ENCODE results near the gene PCGF3.

The PCGF3 gene

GRCh38 chr4:666436-666810 lies 39.2 kb upstream of the PCGF3 start:
- TF ChIP-seq POLR2AphosphoS5 (IDR thresholded peaks at IDR 0.05; ENCODE audit: low read depth, low read length) (no peak), SIN3A (IDR thresholded peaks at IDR 0.05; ENCODE audit: borderline replicate concordance, insufficient read depth, low read length) (no peak), FOXP2 (optimal IDR thresholded peaks at IDR 0.05; ENCODE audit: borderline replicate concordance, extremely low read depth, extremely low read length, insufficient read depth) (no peak), TAF1 (IDR thresholded peaks at IDR 0.05; ENCODE audit: borderline replicate concordance, insufficient read depth, low read length) (no peak)
- TF ChIP-seq, protein P1, sequence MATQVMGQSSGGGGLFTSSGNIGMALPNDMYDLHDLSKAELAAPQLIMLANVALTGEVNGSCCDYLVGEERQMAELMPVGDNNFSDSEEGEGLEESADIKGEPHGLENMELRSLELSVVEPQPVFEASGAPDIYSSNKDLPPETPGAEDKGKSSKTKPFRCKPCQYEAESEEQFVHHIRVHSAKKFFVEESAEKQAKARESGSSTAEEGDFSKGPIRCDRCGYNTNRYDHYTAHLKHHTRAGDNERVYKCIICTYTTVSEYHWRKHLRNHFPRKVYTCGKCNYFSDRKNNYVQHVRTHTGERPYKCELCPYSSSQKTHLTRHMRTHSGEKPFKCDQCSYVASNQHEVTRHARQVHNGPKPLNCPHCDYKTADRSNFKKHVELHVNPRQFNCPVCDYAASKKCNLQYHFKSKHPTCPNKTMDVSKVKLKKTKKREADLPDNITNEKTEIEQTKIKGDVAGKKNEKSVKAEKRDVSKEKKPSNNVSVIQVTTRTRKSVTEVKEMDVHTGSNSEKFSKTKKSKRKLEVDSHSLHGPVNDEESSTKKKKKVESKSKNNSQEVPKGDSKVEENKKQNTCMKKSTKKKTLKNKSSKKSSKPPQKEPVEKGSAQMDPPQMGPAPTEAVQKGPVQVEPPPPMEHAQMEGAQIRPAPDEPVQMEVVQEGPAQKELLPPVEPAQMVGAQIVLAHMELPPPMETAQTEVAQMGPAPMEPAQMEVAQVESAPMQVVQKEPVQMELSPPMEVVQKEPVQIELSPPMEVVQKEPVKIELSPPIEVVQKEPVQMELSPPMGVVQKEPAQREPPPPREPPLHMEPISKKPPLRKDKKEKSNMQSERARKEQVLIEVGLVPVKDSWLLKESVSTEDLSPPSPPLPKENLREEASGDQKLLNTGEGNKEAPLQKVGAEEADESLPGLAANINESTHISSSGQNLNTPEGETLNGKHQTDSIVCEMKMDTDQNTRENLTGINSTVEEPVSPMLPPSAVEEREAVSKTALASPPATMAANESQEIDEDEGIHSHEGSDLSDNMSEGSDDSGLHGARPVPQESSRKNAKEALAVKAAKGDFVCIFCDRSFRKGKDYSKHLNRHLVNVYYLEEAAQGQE (IDR thresholded peaks at IDR 0.05; ENCODE audit: insufficient read depth in 1 of 2, low read depth in 2 of 2, low read length in 2 of 2): no peak

GRCh38 chr4:666822-667544 lies 38.6 kb upstream of the PCGF3 start:
- TF ChIP-seq FOXP2 (optimal IDR thresholded peaks at IDR 0.05; ENCODE audit: borderline replicate concordance, extremely low read depth, extremely low read length, insufficient read depth) (no peak), TAF1 (IDR thresholded peaks at IDR 0.05; ENCODE audit: borderline replicate concordance, insufficient read depth, low read length) (no peak), SIN3A (IDR thresholded peaks at IDR 0.05; ENCODE audit: borderline replicate concordance, insufficient read depth, low read length) (no peak), POLR2AphosphoS5 (IDR thresholded peaks at IDR 0.05; ENCODE audit: low read depth, low read length) (no peak)
- TF ChIP-seq, protein P1 (IDR thresholded peaks at IDR 0.05; ENCODE audit: insufficient read depth in 1 of 2, low read depth in 2 of 2, low read length in 2 of 2): no peak

DNA sequence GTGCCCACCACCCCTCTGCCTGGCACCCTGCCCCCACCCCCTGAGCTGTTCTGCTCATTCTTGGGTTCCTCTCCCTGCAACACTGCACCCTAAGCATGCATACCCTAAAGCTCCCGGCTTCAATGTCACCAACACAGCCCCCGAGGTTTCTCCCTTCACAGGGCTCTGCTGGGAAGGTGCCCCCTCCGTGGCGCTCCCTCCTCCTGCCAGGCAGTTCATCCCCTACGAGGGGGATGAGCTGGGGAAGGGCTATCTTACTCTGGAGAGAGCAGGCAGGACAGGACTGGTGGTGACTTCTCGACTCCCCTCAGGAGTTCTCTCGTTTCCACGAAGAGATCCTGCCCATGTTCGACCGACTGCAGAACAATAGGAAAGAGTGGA lies 38.1 kb upstream of the PCGF3 start:
- TF ChIP-seq FOXP2 (optimal IDR thresholded peaks at IDR 0.05; ENCODE audit: borderline replicate concordance, extremely low read depth, extremely low read length, insufficient read depth): no peak
- TF ChIP-seq, protein P1 (IDR thresholded peaks at IDR 0.05; ENCODE audit: insufficient read depth in 1 of 2, low read depth in 2 of 2, low read length in 2 of 2): no peak
- no peak for TF ChIP-seq POLR2AphosphoS5 (IDR thresholded peaks at IDR 0.05; ENCODE audit: low read depth, low read length)
- no peak for TF ChIP-seq SIN3A (IDR thresholded peaks at IDR 0.05; ENCODE audit: borderline replicate concordance, insufficient read depth, low read length)
- TF ChIP-seq TAF1 (IDR thresholded peaks at IDR 0.05; ENCODE audit: borderline replicate concordance, insufficient read depth, low read length): no peak

GRCh38 chr4:671769-672168 lies 33.9 kb upstream of the PCGF3 start:
- TF ChIP-seq SIN3A (IDR thresholded peaks at IDR 0.05; ENCODE audit: borderline replicate concordance, insufficient read depth, low read length): no peak
- no peak for TF ChIP-seq FOXP2 (optimal IDR thresholded peaks at IDR 0.05; ENCODE audit: borderline replicate concordance, extremely low read depth, extremely low read length, insufficient read depth)
- TF ChIP-seq, protein P1 (IDR thresholded peaks at IDR 0.05; ENCODE audit: insufficient read depth in 1 of 2, low read depth in 2 of 2, low read length in 2 of 2): no peak
- TF ChIP-seq POLR2AphosphoS5 (IDR thresholded peaks at IDR 0.05; ENCODE audit: low read depth, low read length): no peak
- TF ChIP-seq TAF1 (IDR thresholded peaks at IDR 0.05; ENCODE audit: borderline replicate concordance, insufficient read depth, low read length): no peak
